ENCODE results near the gene GRM7.

The GRM7 gene

DNA sequence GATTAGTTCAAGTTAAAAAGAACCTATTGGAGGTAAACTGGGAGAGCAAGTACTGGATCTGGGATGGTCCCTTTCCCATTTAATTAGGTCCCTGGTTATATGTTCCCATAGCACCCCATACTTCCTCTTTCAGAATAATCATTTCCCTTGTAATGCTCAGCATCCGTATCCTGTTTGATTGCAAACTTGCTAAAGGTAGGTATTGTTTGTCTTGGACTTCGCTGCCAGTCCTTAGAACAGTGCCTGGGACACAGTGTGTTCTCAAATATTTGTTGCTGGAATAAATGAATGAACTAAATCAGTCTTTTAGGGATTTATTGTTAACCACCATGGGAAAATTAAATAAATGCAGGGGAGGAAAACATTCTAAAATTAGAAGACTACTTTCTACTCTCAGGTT lies 299.8 kb downstream of the GRM7 start:
- no peak for DNase-seq

DNA sequence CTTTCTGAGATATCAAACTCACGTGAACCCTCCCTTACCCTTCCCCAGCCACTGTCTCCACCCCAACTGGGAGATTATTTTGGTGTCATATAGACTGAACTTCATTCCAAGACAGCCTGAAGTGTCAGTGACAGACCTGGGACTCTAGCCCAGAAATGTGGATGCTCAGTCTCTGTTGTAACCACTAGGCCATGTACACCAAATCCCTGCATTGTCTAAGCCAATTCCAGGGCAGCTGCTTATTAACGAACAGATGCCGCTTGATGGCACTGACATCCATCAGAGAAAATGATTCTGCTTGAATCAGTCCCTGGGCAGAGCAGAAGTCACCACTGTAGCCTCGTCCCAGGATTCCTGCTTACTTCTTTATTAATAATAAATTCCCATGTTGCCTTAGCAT lies 305.5 kb downstream of the GRM7 start:
- no peak for DNase-seq

DNA sequence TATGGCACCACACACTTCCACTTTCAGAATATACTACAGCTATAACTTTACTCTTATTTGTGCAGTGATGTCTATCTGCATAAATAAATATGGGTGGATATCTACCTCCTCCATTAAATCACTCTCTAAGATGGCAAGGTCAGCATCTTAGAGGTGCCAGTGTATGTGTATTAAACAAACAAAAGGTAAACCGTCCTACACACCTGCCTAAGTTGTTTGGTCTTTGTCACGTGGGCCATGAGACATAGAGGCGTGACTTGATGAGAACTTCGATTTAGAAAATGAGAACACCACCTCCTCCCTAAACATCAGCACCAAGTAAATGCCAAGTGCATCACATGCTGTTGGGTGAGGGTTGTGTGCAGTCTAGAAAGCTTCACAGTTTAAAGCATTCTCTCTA lies 310.6 kb downstream of the GRM7 start:
- no peak for DNase-seq

DNA sequence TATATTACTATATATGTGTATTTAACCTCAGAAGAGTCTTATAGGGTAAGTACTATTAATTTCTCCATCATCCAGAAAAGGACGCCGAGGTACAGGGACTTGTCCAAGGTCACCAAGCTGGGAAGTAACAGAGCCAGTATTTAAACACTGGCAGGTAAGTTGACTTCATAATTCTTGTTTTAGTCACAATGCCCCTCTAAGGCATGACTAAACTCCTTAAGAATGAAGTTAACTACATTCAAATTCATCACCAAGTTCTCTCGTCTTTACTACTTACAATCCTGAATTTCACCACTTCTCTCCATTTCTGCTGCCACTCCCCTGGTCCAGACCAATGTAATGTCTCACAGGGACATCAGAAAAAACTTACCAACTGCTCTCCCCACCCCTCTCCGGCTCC lies 312.1 kb downstream of the GRM7 start:
- DNase-seq: no peak

DNA sequence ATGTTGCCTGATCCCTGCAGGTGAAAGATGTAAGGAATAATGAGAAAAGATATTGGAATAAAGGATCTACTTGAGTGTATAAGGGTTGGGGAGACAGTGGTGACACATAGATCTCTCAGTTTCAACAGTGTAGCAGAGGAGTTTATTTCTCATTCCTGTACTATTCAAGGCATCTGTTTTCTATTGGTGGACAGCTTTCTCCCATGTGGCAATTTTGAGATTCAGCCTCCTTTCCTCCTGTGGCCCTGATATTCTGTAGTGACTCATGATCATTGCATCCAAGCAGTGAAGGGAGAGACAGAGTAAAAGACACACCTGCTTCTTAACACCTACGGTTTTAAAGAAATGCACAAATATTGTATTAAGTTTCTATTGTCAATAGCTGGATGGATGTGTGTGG lies 327.6 kb downstream of the GRM7 start:
- no peak for DNase-seq

DNA sequence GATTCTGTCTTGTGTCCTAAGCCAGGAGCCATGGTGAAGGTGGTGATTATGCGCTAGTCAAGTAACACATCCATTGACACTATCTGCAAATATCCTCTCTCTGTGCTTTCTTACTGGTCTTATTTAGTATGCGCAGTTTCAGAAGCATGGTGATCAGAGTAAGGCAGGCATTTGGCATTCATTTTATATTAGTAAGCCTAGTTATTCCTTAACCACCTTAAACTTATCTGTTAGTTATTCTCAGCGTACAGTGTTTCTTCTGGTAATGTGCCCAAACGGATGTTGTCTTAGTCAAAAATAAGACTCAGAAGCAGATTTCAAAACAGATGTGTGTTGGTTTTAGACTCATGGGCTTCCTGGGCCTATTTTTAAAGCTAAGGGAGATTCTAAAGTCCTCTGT lies 329.2 kb downstream of the GRM7 start:
- no peak for DNase-seq

DNA sequence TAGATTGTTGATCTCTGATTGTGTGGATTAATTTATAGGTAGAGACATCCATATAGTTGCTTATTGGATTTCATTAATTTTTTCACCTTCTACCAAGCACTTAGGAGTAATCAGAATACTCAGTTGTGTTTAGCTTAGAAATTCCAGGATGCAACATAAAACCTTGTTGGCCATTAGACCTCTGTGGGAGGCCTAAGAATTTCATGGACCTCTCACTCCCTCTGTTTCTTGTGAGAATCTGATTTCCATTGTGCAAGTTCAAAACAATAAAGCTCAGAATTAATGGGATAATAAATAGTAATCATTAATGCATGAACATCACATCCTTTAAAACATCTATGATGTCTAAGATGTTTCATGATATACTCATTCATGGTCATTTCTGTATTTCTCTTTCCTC lies 332.4 kb downstream of the GRM7 start:
- no peak for DNase-seq

DNA sequence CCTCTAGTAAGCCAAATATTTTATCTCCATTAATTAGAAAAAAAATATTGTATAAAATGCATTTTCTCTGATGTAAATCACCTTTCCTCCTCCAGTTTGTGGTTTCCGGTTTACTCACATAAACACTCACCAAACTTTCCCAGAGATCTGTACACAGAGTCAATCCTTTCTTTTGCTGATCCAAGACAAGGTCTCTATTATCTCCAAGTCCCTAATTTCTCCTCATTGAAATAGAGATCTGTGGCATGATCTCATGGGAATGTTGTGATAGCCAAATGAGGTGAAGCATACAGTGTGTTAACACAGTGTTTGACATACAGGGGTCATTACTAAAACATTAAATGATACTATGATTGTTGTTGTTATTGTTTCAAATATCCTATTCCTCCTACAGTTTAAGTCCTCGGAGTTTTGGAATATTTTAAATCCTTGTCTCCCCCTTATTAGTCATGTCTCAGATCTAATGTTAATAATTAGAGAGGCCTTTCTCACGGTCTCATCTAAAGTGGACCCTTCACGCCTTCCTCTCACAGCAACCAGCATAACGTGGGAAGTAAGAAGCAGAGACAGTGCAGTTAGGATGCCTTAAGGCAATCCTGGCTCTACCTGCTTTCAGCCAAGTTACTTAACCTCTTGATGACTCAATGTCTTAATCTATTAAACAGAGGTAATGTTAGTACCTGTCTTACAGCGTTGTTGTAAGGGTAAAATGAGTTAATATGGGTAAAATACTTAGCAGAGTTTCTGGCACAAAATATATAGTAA lies 333.3 kb downstream of the GRM7 start:
- DNase-seq: no peak

DNA sequence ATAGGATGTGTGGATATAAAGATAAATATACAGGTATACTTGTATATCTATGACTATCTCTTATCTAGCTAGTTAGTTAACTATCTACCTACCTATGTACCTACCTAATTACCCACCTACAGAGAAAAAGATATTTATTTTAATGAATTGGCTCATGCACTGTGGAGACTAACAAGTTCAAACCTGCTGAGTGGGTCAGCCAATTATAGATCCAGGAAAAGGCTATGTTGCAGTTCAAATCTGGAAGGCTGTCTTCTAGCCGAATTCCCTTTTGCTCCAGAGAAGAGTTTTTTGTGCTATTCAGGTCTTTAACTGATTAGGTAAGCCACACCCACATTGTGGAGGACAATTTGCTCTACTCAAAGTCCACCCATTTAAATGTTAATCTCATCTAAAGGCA lies 335.0 kb downstream of the GRM7 start:
- DNase-seq: no peak

DNA sequence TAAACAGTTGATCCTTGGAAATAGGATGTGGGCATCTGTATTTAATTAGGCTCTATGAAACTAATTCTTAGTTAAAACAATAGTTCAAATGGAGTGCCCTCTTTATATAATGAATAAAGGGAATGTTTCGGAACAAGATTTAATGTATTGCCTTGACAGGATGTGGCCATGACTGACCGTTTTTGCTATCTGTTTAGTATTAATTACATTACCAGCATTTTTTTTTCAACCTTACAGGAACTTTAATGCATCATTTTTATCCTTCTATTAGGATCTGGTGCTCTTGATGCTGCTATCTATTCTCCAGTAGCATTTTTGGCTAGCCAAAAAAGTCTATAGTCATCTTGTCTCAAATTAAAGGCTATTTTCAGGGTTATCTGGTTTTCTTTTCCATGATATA lies 340.9 kb downstream of the GRM7 start:
- no peak for DNase-seq

DNA sequence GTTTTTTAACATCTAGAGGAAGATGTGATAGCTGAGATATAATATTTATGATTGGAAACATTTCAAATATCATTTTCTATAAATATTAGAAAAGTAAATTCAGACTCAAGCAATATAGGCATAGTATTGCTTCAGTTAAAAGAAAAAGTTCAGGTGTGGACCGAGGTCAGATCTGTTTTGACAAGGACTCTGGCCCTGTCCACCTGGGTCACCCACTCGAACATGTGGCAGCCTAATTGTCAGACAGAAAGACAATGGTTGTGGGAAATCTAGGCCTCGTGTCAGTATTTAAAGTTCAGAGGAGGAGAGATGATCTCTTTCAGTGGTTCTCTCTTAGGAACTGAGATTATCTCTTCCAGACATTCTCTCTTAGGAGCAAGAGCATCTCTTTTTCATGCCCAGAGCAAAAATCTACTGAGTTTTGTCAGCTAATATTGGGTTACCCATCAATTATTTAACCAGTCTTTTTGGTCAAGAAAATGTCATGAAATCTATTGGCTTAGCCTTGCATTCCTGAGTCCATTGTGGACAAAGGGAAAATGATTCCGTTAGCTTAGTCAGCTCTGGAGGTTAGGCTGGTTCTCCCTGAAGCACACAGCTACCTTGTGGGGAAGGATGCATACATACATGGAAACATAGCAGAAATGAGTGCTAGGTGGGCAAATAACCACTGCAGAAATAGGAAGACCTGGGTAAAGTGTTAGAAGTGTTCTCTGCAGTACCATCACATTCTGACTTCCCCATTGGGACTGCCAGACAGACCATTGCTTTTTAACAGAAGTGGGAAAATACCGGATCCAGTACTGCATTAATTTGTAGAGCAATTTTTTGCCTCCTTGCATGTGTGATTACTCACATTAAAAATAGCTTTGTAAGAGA lies 343.3 kb downstream of the GRM7 start:
- DNase-seq: no peak

DNA sequence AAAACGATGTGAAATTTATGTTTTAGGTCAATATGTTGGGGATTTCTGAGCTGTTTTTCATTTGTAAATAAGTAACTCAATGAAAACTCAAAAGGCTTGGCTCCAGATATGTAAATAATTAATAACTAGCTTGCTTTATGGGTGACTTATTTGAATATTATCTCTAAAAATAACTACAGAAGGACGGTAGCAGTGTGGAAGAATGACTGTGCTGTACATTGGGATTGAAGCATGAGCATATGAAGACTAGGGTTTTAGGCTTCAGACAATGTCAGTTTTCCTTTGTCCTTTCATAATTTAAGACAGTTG lies 343.9 kb downstream of the GRM7 start:
- DNase-seq: no peak

DNA sequence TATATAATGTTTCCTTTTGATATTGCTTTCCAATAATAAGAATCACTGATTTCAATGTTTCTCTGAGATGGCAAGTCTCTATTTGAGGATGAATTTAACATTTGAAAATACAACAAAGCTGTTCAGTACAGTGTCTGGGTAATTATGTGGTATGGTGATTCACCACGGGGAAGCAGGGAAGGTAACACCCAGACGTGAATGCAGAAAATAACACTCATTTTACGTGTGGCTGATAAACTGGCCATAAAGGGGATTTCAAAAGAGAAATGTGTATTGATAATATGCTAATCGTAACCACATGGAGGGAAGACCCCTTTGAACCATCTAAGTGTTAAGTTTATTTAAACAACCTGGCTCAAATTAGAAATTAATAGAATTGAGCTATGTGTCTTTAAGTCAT lies 344.6 kb downstream of the GRM7 start:
- no peak for DNase-seq

DNA sequence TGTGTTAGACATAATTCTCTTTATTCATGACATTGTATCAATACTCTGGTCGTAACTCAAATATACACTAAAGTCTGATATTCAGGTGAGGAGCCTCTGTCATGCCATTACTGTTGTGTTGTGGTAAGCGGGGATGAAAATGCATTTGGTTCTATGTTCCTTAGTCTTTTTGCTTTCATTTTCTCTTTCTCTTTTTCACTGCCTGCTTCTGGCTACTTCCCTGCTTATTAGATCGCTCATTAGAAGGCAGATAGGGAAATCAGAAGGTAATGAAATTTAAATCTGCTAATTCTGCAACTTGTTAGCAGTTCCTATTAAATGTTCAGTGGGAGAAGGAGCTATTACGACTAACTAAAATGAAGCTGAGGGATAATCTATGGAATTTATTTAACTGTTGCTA lies 345.0 kb downstream of the GRM7 start:
- no peak for DNase-seq

DNA sequence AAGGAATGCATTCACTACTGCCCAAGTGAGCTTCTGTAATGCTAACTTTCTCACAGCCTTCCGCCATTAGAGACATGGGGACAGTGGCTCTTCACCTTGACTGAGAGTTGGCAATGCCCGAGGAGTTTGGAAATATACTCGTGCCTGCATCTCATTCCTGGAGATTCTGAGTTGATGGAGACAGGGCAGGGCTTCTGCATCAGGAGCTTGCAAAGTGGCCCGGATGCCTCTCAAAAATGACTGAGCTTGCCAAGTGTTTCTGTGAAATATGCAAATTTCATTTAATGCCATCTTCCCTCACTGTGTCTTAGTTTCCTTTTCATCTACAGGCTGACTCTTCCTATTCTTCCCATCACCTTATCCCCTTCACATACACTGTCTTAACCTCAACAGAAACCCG lies 346.2 kb downstream of the GRM7 start:
- DNase-seq: no peak

DNA sequence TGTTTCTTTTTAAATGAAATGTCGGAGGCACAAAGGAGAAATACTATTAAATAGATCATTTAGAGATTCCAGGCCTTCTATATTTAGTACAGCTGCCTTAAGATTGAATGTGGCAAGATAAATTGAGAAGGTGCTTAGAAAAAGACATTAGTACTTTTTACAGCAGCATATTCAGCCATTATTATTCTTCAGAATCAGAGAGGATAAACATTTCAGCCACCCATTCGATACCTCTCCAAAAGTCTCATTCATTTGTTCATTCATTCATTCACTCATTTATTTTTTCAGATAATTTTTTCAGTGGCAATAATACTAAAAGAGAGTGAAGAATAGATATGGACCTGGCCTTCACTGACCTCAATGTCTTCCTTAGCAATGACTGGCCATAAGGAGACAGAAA lies 347.0 kb downstream of the GRM7 start:
- DNase-seq: no peak

DNA sequence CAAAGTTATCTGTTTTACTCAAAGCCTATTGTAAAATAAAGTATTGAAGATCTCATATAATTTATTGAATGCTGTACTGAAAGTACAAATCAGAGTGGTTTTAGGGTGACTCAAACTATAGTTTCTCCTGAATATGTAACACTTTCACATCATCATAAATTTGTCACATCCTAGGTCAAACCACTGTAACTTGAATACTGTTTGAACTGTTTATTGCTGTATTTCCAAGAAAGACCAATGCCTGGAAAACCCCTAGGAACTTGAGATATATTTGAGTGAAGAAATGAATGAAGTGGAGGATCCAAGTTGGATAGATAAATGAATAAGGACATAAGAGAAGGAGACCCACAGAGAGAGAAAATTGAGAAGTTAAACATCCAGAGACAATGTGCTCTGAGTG lies 348.2 kb downstream of the GRM7 start:
- DNase-seq: no peak

DNA sequence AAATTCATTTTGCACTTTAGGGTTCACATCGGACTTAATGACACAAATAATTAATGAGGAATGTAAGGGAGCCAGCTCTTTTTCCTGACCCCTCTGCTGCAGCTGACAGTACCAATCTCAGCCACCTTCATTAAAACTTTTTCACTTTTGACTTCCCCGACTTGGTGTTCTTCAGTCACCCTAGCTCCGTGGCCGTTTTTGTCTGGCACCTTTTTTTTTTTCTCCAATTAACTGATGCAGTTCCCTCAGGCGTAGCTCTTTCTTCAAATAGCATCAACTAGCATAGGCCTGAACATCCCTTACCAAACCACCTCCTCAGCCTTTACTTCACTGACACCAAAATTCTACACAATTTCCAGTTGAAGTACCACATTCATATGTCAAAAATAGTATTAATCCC lies 350.8 kb downstream of the GRM7 start:
- DNase-seq: no peak

DNA sequence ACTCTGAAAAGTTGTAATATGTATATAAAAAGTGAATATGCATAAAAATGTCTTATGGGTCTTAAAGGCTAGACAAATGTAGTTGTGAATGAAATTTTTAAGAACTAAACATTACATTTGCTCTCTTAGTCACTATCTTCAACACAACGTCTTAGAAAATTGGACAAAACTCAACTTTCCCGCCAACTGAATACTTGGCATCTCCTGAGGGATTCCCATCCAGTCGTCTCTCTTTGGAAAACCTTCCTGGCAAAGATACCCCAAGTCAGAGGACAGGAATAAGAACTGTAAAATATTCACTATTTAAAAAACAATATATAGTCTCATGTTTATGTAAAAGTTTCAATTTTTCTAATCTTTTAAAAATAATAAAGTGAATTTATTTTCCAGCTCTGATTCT lies 354.8 kb downstream of the GRM7 start:
- DNase-seq: no peak

DNA sequence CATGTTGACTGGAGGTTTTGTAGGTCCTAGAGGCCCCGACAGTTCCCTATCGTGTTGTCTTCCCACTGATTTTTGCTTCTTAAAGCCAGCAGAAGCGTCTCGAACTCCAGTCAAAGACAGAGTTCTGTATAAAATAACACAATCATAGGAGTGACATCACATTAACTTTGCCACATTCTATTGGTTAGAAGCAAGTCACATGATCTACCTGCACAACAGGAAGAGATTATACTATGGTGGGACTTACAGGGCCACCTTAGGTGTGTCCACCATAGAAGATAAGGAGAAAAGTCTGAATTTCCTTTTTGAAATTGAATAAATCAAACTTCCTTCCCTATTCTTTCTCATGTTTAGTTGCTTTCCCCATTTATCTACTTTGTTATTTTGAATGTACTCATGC lies 365.5 kb downstream of the GRM7 start:
- DNase-seq: no peak

DNA sequence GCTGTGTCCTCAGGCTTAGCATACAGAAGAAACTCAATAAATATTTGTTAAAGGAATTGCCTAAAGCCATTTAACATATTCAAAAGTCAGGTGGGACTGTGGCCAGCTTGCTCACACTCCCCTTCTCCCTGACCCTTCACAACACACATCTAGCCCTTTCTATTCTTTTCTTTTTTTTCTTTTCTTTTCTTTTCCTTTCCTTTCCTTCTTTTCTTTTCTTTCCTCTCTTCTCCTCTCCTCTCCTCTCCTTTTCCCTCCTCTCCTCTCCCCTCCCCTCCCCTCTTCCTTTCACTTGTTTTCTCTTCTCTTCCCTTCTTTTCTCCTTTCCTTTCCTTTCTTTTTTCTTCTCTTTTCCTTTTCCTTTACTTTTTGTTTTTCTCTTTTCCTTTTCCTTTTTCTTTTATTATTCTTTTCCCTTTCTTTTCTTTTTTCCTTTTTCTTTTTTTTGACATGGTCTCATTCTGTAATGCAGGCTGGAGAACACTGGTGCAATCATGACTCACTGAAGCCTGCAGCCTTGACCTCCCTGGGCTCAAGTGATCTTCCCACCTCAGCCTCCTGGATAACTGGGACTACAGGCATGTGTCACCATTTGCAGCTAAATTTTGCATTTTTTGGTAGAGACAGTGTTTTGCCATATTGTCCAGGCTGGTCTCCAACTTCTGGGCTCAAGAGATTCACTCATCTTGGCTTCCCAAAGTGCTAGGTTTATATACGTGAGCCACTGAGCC lies 377.8 kb downstream of the GRM7 start:
- DNase-seq: no peak

DNA sequence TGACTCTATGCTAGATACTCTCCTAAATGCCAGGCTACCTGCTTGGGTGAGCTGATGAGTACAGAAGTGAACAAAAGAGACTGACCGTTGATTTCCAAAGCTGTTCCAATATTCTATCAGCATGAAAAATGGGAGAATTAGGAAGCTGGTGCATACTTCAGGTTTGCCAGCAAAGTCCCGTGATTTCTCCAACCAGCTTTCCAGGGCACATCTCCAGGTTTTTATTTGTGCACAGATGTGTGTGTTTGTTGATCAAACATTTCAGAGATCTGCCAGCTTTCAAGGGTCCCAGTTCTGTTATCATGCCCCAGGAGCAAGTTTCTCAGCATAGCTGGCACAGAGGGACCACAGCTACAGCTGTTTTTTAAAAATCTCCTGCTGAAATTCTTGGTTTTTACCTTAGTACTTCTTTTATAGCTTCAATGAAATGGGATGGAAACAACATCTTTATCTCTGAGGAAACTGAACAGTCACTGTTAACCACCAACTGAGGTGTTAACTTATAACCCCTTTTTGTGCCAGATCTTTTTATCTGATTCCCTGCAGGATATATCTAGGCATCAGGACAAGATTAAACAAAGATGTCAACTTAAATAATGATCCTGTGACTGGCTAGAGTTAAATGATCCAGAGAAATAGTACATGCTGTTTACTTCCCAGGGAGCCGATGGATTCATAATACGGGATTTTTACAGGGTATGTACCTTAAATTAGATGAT lies 380.8 kb downstream of the GRM7 start:
- DNase-seq: no peak

DNA sequence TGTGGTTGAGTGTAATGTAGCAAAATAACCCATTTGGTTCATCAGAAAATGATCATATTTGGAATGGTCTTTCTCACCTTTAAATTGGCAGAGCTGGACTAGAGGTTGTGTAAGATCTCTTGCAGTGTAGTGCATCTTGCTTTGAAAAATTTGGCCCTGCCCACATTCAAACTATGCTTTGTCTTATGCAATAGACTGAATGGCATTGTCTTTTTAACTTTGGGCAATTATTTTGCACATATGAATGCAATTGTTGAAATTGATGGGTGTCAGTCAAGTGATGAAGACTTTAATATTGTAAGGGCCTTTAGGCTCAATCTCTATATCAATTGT lies 381.4 kb downstream of the GRM7 start:
- no peak for DNase-seq

Measured in KG1 (cell line).